A673 (cell line): Measurements from ENCODE around the gene KRI1.

Experiments
- CTCF ChIP-seq: fragments of 300-800, 200-600 bp; sonication (generic); conservative IDR thresholded peaks from 2 replicates; pipeline ENCODE4 v1.5.1; 2017; ENCODE audit warnings: low read depth, mild to moderate bottlenecking, antibody characterized with exemption, low read length, moderate library complexity, mixed read lengths
- EZH2 ChIP-seq: fragments of 200-600 bp; sonication (generic); IDR thresholded peaks from 2 replicates; pipeline ENCODE4 v1.6.1; 2017; ENCODE audit warnings: borderline replicate concordance, low read depth, mild to moderate bottlenecking, mixed read lengths, antibody characterized with exemption, low read length; ENCODE audit not compliant: poor library complexity, severe bottlenecking

- TF ChIP-seq CTCF (no peak), EZH2 (no peak)
These were observed 30.2 kb downstream of the KRI1 start for GRCh38 chr19:10535613-10536012.
